Neuronal stem cell (in vitro differentiated cells): ENCODE data around the gene CRABP1.
A peak's percentile ranks its signal among the peaks of the same experiment; 100 is the strongest.

Experiments used
- DNase-seq: peaks from one replicate; pipeline ENCODE4 v3.0.0-alpha.2; 2013; ENCODE audit warnings: low spot score
- H2AFZ ChIP-seq: one replicate; pipeline ENCODE4 v1.6.1; 2013; ENCODE audit warnings: mild to moderate bottlenecking, low read length, inconsistent platforms
- H2AK5ac ChIP-seq: 2 replicates; pipeline ENCODE4 v1.6.1; 2013; ENCODE audit warnings: low read depth, mild to moderate bottlenecking, inconsistent platforms, low read length, moderate library complexity, mixed read lengths
- H2BK120ac ChIP-seq: 2 replicates; pipeline ENCODE4 v1.6.1; 2013; ENCODE audit warnings: low read depth, mild to moderate bottlenecking, inconsistent platforms, low read length, moderate library complexity, mixed read lengths
- H2BK12ac ChIP-seq: one replicate; pipeline ENCODE4 v1.6.1; 2013; ENCODE audit warnings: low read length, inconsistent platforms
- H2BK15ac ChIP-seq: 2 replicates; pipeline ENCODE4 v1.6.1; 2013; ENCODE audit warnings: mild to moderate bottlenecking, low read length, inconsistent platforms, mixed read lengths
- H2BK5ac ChIP-seq: one replicate; pipeline ENCODE4 v1.6.1; 2013; ENCODE audit warnings: inconsistent platforms, mild to moderate bottlenecking, low read length, moderate library complexity
- H3K14ac ChIP-seq: one replicate; pipeline ENCODE4 v1.6.1; 2013; ENCODE audit warnings: low read length, inconsistent platforms
- H3K18ac ChIP-seq: 2 replicates; pipeline ENCODE4 v1.6.1; 2013; ENCODE audit warnings: low read length, inconsistent platforms
- H3K23ac ChIP-seq: 2 replicates; pipeline ENCODE4 v1.6.1; 2013; ENCODE audit warnings: low read depth, mild to moderate bottlenecking, mixed read lengths, low read length, inconsistent platforms; ENCODE audit not compliant: poor library complexity
- H3K27ac ChIP-seq: replicated peaks from 3 replicates; pipeline ENCODE4 v1.5.1; 2013; ENCODE audit warnings: low read length, inconsistent platforms
- H3K27me3 ChIP-seq, 3 experiments: 2 replicates each; pipeline ENCODE4 v1.6.1; 2013; ENCODE audit warnings: low read length in 3 of 3, mild to moderate bottlenecking in 2 of 3, inconsistent platforms in 1 of 3, low read depth in 1 of 3, mixed read lengths in 1 of 3, moderate library complexity in 1 of 3; ENCODE audit not compliant: control insufficient read depth in 3 of 3, insufficient read depth in 3 of 3
- H3K36me3 ChIP-seq, 2 donors: replicated peaks in 1 of 2; 2 replicates each; pipeline ENCODE4 v1.6.1; 2013; ENCODE audit warnings: low read length in 2 of 2; ENCODE audit not compliant: control insufficient read depth in 2 of 2, insufficient read depth in 2 of 2
- H3K4ac ChIP-seq: 2 replicates; pipeline ENCODE4 v1.6.1; 2013; ENCODE audit warnings: inconsistent platforms, mild to moderate bottlenecking, low read length, moderate library complexity
- H3K4me1 ChIP-seq, 2 donors: 1 replicate in 1 of 2; 2 replicates in 1 of 2; pipeline ENCODE4 v1.6.1; 2013; ENCODE audit warnings: low read length in 2 of 2, low read depth in 1 of 2; ENCODE audit not compliant: control insufficient read depth in 2 of 2, insufficient read depth in 1 of 2
- H3K4me2 ChIP-seq: one replicate; pipeline ENCODE4 v1.6.1; 2013; ENCODE audit warnings: mild to moderate bottlenecking, low read length, inconsistent platforms; ENCODE audit not compliant: insufficient read depth, poor library complexity, severe bottlenecking
- H3K4me3 ChIP-seq, 2 donors: 2 replicates each; pipeline ENCODE4 v1.5.1; 2013; ENCODE audit warnings: low read length in 2 of 2, mild to moderate bottlenecking in 2 of 2, inconsistent platforms in 1 of 2, moderate library complexity in 1 of 2
- H3K79me1 ChIP-seq: one replicate; pipeline ENCODE4 v1.6.1; 2013; ENCODE audit warnings: low read depth, mild to moderate bottlenecking, inconsistent platforms, low read length, moderate library complexity
- H3K9ac ChIP-seq: one replicate; pipeline ENCODE4 v1.6.1; 2013; ENCODE audit warnings: mild to moderate bottlenecking, low read depth, low read length, inconsistent platforms; ENCODE audit not compliant: poor library complexity
- H3K9me3 ChIP-seq, 2 donors: replicated peaks in 1 of 2; 2 replicates each; pipeline versions ENCODE3 to v1.6.1; 2013; ENCODE audit warnings: low read length in 2 of 2, mild to moderate bottlenecking in 2 of 2, inconsistent platforms in 1 of 2, low read depth in 1 of 2, mixed read lengths in 1 of 2, moderate library complexity in 1 of 2; ENCODE audit not compliant: control insufficient read depth in 2 of 2, insufficient read depth in 1 of 2
- H4K8ac ChIP-seq: one replicate; pipeline ENCODE4 v1.6.1; 2013; ENCODE audit warnings: low read depth, mild to moderate bottlenecking, inconsistent platforms, low read length, moderate library complexity
- H4K91ac ChIP-seq: one replicate; pipeline ENCODE4 v1.6.1; 2013; ENCODE audit warnings: low read length, low read depth, mild to moderate bottlenecking, inconsistent platforms; ENCODE audit not compliant: poor library complexity
- WGBS, 2 donors: extraction: QIAGEN DNeasy Blood & Tissue Kit; methylation state at CpG; one replicate each; pipeline ENCODE4 v1.1.7; 2013; ENCODE audit warnings: missing lambda C conversion rate in 2 of 2, mixed read lengths in 1 of 2; ENCODE audit not compliant: insufficient read length in 2 of 2, insufficient replicate concordance in 1 of 2; ENCODE audit errors: extremely low coverage in 2 of 2; 5-methylcytosine and 5-hydroxymethylcytosine counted together

CRABP1 gene

GRCh38 chr15:78390826-78391225, 50.7 kb downstream of the CRABP1 start:
- no peak for DNase-seq
- Histone ChIP-seq H4K91ac (no peak overlapping the region), H3K18ac (no peak overlapping the region), H3K4me2 (no peak overlapping the region), H3K36me3 (no peaks in the 10 kb centered on the region), H3K4me1 (peaks cover 7 to 17% of the 10 kb centered on the region in 2 donors), H3K79me1 (no peaks in the 10 kb centered on the region), H2BK15ac (no peak overlapping the region), H2AK5ac (no peak overlapping the region), H3K27me3 (no peaks in the 10 kb centered on the region), H3K4me3 (no peak overlapping the region), H3K27ac (no peak overlapping the region), H4K8ac (no peak overlapping the region), H2AFZ (no peak overlapping the region), H3K23ac (no peak overlapping the region), H3K4ac (no peak overlapping the region), H2BK120ac (no peak overlapping the region), H2BK12ac (no peak overlapping the region), H3K9me3 (no peaks in the 10 kb centered on the region), H3K14ac (no peak overlapping the region), H3K9ac (no peak overlapping the region), H2BK5ac (no peak overlapping the region)
- no CpG with 5 or more reads among the region's 3 CpGs for WGBS, 2 donors

- no peak overlapping the region for H3K14ac ChIP-seq
- H3K27me3 ChIP-seq, result no peaks in the 10 kb centered on the region
- H2BK5ac ChIP-seq, result no peak overlapping the region
- H2BK15ac ChIP-seq, result no peak overlapping the region
- no peak overlapping the region for H3K4me2 ChIP-seq
- H3K9ac ChIP-seq, result no peak overlapping the region
- H3K36me3 ChIP-seq, result no peaks in the 10 kb centered on the region
- peak overlapping the region; percentile 21 for H3K18ac ChIP-seq
- no peak overlapping the region for H2AK5ac ChIP-seq
- H3K23ac ChIP-seq, result no peak overlapping the region
- H4K91ac ChIP-seq, result no peak overlapping the region
- no peak overlapping the region for H3K4ac ChIP-seq
- no peak overlapping the region for H4K8ac ChIP-seq
- no peaks in the 10 kb centered on the region for H3K79me1 ChIP-seq
- H2BK120ac ChIP-seq, result no peak overlapping the region
- no peak overlapping the region for H3K4me3 ChIP-seq
- no peaks in the 10 kb centered on the region for H3K9me3 ChIP-seq
- no CpG with 5 or more reads among the region's 3 CpGs for WGBS, 2 donors
- peaks cover 7 to 18% of the 10 kb centered on the region in 2 donors for H3K4me1 ChIP-seq
- H3K27ac ChIP-seq, result no peak overlapping the region
- no peak overlapping the region for H2BK12ac ChIP-seq
- no peak for DNase-seq
- peak overlapping the region; percentile 60 for H2AFZ ChIP-seq
These were observed 51.6 kb downstream of the CRABP1 start for GRCh38 chr15:78391781-78392180.

DNA sequence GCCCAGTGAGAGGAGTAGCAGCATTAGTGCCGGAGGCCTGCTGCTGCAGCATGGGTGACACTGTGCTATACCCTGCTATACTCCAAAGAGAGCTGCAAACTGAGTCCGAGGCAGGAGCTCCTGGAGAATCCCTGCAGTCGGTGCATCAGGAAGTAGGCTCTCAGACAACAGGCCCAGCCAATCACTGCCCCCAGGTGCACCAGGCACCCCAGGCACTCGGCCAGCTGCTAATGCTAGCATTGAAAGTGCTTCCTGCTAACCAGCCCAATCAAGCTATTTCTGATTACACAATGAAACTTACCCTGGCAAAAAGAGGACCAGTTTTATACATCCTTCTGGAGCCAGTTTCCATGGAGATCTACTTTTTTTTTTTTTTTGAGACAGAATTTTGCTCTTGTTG, 52.3 kb downstream of the CRABP1 start:
- Histone ChIP-seq H4K91ac (no peak overlapping the region), H3K27ac (no peak overlapping the region), H3K4me3 (no peak overlapping the region), H3K27me3 (no peaks in the 10 kb centered on the region), H2AK5ac (no peak overlapping the region), H3K4me2 (no peak overlapping the region), H3K36me3 (no peaks in the 10 kb centered on the region), H3K79me1 (no peaks in the 10 kb centered on the region), H3K4me1 (peaks cover 7 to 18% of the 10 kb centered on the region in 2 donors), H3K4ac (no peak overlapping the region), H3K14ac (no peak overlapping the region), H2BK15ac (no peak overlapping the region), H4K8ac (no peak overlapping the region), H3K9ac (no peak overlapping the region), H2AFZ (peak overlapping the region; percentile 60), H3K23ac (no peak overlapping the region), H2BK5ac (no peak overlapping the region), H3K18ac (no peak overlapping the region), H2BK12ac (no peak overlapping the region), H2BK120ac (no peak overlapping the region), H3K9me3 (no peaks in the 10 kb centered on the region)
- WGBS, 2 donors, result no CpG with 5 or more reads among the region's 4 CpGs
- no peak for DNase-seq

DNA sequence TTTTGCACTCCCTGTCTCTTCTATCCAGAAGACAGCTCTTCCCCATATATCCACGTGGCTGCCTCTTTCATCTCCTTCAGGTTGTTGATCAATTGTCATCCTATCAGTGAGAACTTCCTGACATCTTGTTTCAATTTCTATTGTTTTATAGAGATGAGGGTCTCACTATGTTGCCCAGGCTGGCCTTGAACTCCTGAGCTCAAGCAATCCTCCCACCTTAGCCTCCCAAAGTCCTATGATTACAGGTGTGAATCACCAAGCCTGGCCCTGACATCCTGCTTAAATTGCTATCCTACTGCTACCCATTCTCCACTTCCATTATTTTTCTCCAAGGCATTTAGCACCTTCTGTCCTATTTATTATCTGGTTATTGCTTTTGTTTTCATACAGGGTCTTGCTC, 53.0 kb downstream of the CRABP1 start:
- H2BK12ac ChIP-seq, result no peak overlapping the region
- WGBS, 2 donors, result no CpG with 5 or more reads among the region's 1 CpG

More for the DNA sequence above, 53.0 kb downstream of the CRABP1 start:
- H3K4me2 ChIP-seq, result no peak overlapping the region
- H3K9me3 ChIP-seq, result no peaks in the 10 kb centered on the region
- no peak overlapping the region for H3K4ac ChIP-seq
- H3K27ac ChIP-seq, result no peak overlapping the region
- H4K91ac ChIP-seq, result no peak overlapping the region
- no peak overlapping the region for H2BK15ac ChIP-seq
- H3K18ac ChIP-seq, result no peak overlapping the region
- no peak overlapping the region for H3K14ac ChIP-seq
- no peaks in the 10 kb centered on the region for H3K27me3 ChIP-seq
- no peak overlapping the region for H3K4me3 ChIP-seq
- H4K8ac ChIP-seq, result no peak overlapping the region
- no peak for DNase-seq
- H2AFZ ChIP-seq, result no peak overlapping the region
- H3K36me3 ChIP-seq, result no peaks in the 10 kb centered on the region
- no peak overlapping the region for H2AK5ac ChIP-seq
- no peak overlapping the region for H2BK5ac ChIP-seq
- no peak overlapping the region for H3K9ac ChIP-seq
- H3K4me1 ChIP-seq, result peaks cover 7 to 17% of the 10 kb centered on the region in 2 donors
- no peak overlapping the region for H2BK120ac ChIP-seq
- H3K23ac ChIP-seq, result no peak overlapping the region
- H3K79me1 ChIP-seq, result no peaks in the 10 kb centered on the region
